GM06990 (cell line): ENCODE data around the gene TEX2.
A peak's percentile ranks its signal among the peaks of the same experiment; 100 is the strongest.

Source experiments
- DNase-seq: peaks from one replicate; pipeline ENCODE4 v3.0.0-alpha.2; 2011; ENCODE audit not compliant: insufficient read length; ENCODE audit errors: extremely low read depth
- H3K27me3 ChIP-seq: replicated peaks from 2 replicates; pipeline ENCODE4 v1.6.0; 2011; ENCODE audit warnings: low read length; ENCODE audit not compliant: control insufficient read depth, insufficient read depth
- H3K36me3 ChIP-seq: 2 replicates; pipeline ENCODE4 v1.5.1; 2011; ENCODE audit warnings: low read length; ENCODE audit not compliant: control insufficient read depth, insufficient read depth
- H3K4me3 ChIP-seq: replicated peaks from 2 replicates; pipeline ENCODE4 v1.5.1; 2011; ENCODE audit warnings: low read depth, mild to moderate bottlenecking, control low read depth, low read length
- TF ChIP-seq, protein P1 (sequence below): IDR thresholded peaks from 2 replicates; pipeline ENCODE4 v1.5.1; 2011; ENCODE audit warnings: low read length, control low read depth, mild to moderate bottlenecking, inconsistent platforms; ENCODE audit not compliant: insufficient read depth, poor library complexity, severe bottlenecking

Gene TEX2

DNA sequence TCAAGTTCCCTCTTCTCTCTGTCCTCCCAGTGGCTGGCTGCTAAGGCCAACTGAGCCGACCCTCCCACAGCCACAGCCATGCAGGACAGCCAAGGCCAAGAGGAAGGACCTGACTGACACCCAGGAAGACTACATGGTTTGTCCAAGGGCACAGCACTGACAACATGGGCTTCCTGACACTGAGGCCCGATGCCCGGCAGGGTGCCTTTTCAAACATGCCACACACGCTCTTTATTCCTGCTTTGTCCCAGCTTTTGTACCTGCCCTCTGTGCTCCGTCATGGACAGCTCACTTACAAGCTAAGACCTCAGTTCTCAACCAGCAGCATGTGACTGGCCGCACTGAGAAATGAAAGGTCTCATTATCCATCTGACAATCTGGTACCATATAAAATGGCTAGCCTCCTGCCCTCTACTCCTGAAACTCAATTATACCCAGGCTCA is 45.8 kb downstream of the TEX2 start:
- no peaks in the 10 kb centered on the region for H3K27me3 ChIP-seq
- TF ChIP-seq, protein P1, sequence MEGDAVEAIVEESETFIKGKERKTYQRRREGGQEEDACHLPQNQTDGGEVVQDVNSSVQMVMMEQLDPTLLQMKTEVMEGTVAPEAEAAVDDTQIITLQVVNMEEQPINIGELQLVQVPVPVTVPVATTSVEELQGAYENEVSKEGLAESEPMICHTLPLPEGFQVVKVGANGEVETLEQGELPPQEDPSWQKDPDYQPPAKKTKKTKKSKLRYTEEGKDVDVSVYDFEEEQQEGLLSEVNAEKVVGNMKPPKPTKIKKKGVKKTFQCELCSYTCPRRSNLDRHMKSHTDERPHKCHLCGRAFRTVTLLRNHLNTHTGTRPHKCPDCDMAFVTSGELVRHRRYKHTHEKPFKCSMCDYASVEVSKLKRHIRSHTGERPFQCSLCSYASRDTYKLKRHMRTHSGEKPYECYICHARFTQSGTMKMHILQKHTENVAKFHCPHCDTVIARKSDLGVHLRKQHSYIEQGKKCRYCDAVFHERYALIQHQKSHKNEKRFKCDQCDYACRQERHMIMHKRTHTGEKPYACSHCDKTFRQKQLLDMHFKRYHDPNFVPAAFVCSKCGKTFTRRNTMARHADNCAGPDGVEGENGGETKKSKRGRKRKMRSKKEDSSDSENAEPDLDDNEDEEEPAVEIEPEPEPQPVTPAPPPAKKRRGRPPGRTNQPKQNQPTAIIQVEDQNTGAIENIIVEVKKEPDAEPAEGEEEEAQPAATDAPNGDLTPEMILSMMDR, result no peak
- H3K36me3 ChIP-seq, result peaks cover 3% of the 10 kb centered on the region; the same call in 1 of the 2 replicates
- DNase-seq, result no peak
- H3K4me3 ChIP-seq, result no peak overlapping the region

DNA sequence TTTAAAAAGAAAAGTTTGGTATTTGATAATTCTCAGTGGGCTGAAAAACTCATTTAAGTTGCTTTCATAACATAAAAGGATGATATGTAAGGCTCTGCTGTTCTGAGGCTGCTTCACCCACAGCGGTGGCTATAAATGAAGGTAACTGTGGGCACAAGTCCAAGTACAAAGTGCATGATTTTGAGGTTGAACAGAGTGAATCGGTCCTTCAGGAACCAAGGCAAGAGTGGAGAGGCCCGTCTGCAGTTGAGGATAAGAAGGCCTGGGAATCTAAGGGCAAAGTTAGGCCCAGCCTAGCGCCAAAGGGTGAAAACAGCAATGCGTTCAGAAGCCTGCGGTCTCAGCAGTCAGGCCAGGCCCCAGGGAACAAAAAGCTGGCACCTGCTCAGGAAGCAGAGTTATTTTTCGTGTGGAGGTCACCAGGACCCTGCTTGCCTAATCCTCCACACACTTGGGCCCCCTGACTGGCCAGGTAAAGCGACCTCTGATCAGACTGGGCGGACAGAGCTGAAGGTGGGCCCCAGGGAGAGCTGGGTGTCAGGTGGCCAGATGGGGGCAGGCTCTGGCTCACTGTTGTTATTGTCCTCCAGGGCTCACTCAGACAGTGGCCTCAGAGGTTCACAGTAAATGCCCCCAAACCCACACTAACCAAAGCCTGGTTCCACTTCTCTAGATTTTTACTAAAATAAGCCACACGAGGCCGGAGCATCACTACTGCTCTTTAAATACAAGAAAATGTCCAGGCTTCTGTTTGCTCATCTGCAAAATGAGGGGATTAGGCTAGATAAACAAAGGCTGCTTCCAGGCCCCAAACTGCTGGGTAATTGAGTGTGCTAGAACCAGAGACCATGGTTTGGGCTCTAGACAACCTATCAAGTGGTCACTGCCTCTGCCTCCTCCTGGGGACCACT is 46.5 kb downstream of the TEX2 start:
- peaks cover 3% of the 10 kb centered on the region; the same call in 1 of the 2 replicates for H3K36me3 ChIP-seq
- DNase-seq, result no peak
- TF ChIP-seq, protein P1, result peak; percentile 52
- no peaks in the 10 kb centered on the region for H3K27me3 ChIP-seq
- H3K4me3 ChIP-seq, result no peak overlapping the region

DNA sequence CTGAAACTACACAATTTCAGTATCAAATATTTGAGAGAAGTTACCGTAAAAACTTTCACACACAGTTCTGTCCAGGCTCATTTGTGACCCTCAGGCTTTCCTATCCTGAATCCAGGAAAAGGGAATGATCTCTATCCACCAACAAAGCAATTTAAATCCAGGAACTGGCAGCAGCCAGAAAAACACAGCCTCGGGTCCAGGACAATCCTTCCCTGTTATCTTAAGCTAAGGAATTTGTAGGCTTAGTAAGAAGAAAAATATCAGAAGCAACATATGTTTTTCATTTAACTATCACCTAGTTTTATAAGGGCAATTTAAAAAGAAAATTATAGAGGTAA is 47.1 kb downstream of the TEX2 start:
- TF ChIP-seq, protein P1, result no peak
- no peak overlapping the region for H3K4me3 ChIP-seq

DNA sequence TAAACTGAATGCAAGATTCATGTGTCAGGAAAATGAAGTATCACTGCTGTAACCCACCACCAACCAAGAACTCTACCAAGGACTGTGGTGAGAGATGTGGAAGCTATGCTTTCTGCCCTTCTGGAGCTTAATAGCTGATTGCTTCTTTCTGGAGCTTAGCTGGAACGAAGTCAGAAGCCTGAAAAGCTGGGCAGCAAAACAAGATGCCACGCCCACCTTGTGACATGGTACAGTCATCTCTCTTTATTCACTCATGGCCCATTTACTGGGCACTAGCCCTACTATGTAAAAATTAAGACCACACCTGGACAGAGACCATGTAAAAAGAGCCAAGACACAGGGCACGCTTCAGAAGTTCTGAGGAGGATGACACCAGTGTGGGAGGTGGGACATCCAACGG is 48.1 kb downstream of the TEX2 start:
- TF ChIP-seq, protein P1, result no peak
- H3K27me3 ChIP-seq, result no peaks in the 10 kb centered on the region
- H3K36me3 ChIP-seq, result peaks cover 3% of the 10 kb centered on the region; the same call in 1 of the 2 replicates
- DNase-seq, result no peak
- H3K4me3 ChIP-seq, result no peak overlapping the region

More for the DNA sequence above, 47.1 kb downstream of the TEX2 start:
- DNase-seq, result no peak
- Histone ChIP-seq H3K27me3 (no peaks in the 10 kb centered on the region), H3K36me3 (peaks cover 3% of the 10 kb centered on the region; the same call in 1 of the 2 replicates)

DNA sequence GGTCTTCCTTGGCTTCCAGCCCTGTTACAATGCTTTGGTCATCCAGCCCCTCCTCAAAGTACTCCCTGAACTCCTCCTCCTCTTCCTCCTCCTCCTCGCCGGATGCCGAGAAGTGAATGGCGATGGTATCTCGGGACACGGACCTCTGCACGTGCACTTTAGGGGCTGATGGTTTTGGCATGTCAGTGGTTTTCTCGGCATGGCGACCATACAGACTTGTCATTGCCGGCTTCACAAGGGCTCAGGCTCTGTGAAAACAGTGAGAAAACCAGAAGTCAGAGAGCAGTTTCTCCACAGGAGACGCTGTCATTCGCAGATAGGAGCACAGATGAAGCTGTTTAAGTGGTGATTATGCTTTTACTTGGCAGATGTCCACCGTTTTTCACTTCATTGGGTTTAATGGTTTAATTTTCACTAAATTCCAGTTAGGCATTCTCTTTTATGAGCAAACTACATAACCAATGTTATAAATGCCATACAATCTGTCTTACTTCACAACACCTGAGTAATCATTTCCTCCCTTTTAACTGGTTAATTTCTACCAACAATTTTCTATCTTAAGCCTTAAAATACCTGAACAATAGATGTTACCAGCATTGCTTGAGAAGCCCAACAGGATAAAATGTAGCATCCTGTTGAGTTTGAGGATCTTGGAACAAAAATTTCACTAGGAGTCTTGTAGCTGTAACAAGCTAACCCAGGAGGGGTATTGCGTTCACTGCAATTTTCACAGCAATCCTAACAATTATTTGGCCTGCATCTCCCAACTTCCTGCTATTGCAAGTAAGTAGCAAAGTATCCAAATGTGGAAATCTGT is 48.9 kb downstream of the TEX2 start:
- no peak for DNase-seq
- Histone ChIP-seq H3K27me3 (no peaks in the 10 kb centered on the region), H3K36me3 (peaks cover 3% of the 10 kb centered on the region; the same call in 1 of the 2 replicates), H3K4me3 (no peak overlapping the region)
- TF ChIP-seq, protein P1, result no peak
